ENCODE results near the gene DNASE1L3. TPM values are rescaled to one million over a fixed set of nuclear protein-coding genes. Genes with fewer than 3 reads are reported as not detected.

DNASE1L3 gene
- total RNA-seq, 1 experiment from 2014 or later, result 0.36 TPM

GRCh38 chr3:58164199-58164879 is 46.4 kb downstream of the DNASE1L3 start:
- no TSS peak for BruUV-seq (replicated peaks)
- H3K4me1 ChIP-seq (ENCODE audit: insufficient read depth, low read length), result peaks cover 50% of the 10 kb centered on the region
- peaks cover 8% of the 10 kb centered on the region for H3F3A ChIP-seq (ENCODE audit: low read length, unreplicated experiment)
- H3K27me3 ChIP-seq (ENCODE audit: low read length), result no peaks in the 10 kb centered on the region
- peak overlapping the region; percentile 39 for H3K9ac ChIP-seq (ENCODE audit: low read length)
- H3K27ac ChIP-seq (ENCODE audit: low read length), result peak overlapping the region; percentile 92
- intact Hi-C loops (cut with micrococcal nuclease), result loop anchor here (5.0 to 10.0 kb wide), 2 partner anchors 157 to 190 kb away; partner anchors contain the start of gene FLNB
- ATAC-seq (peak; percentile 58), DNase-seq (peak; percentile 60)
- TF ChIP-seq EZH2phosphoT487 (IDR thresholded peaks at IDR 0.05; ENCODE audit: borderline replicate concordance, low read length), result no peak
- TF ChIP-seq EZH2 (IDR thresholded peaks at IDR 0.05; ENCODE audit: low read length, unreplicated experiment), result no peak
- TF ChIP-seq CTCF (conservative IDR thresholded peaks at IDR 0.05; ENCODE audit: low read depth, low read length), result no peak
- peak overlapping the region; percentile 39 for H3K4me2 ChIP-seq (ENCODE audit: low read length)
- 0 out of 2 replicates have a peak, but pooled peaks cover 11% of the 10 kb centered on the region for H3K79me2 ChIP-seq (ENCODE audit: low read length)
- no peak overlapping the region for H2AFZ ChIP-seq (ENCODE audit: low read length)
- H4K20me1 ChIP-seq (ENCODE audit: low read length), result no peaks in the 10 kb centered on the region
- CTCF ChIA-PET, result no interaction called here
- POLR2A ChIA-PET (ENCODE audit: unreplicated experiment), result no interaction called here
- no peak overlapping the region for H3K4me3 ChIP-seq (ENCODE audit: low read length)
- H3K9me2 ChIP-seq (replicated peaks; ENCODE audit: low read length), result no peaks in the 10 kb centered on the region
- no peaks in the 10 kb centered on the region for H3K9me3 ChIP-seq (ENCODE audit: low read length)
- peaks cover 93% of the 10 kb centered on the region for H3K36me3 ChIP-seq (ENCODE audit: low read depth, low read length)

GRCh38 chr3:58163234-58163633 is 47.5 kb downstream of the DNASE1L3 start:
- H3K9me3 ChIP-seq (ENCODE audit: low read length), result no peaks in the 10 kb centered on the region
- 0 out of 2 replicates have a peak, but pooled peaks cover 11% of the 10 kb centered on the region for H3K79me2 ChIP-seq (ENCODE audit: low read length)
- ChIA-PET POLR2A (ENCODE audit: unreplicated experiment) (no interaction called here), CTCF (interaction anchor here (0.6 kb wide), 1 partner anchor 10 kb away, joined by 8 read pairs; no protein-coding TSS in a partner anchor)
- TF ChIP-seq EZH2phosphoT487 (IDR thresholded peaks at IDR 0.05; ENCODE audit: borderline replicate concordance, low read length), result no peak
- TF ChIP-seq EZH2 (IDR thresholded peaks at IDR 0.05; ENCODE audit: low read length, unreplicated experiment), result no peak
- TF ChIP-seq CTCF (conservative IDR thresholded peaks at IDR 0.05; ENCODE audit: low read depth, low read length), result no peak
- ATAC-seq, result no peak
- H2AFZ ChIP-seq (ENCODE audit: low read length), result no peak overlapping the region
- H3K4me2 ChIP-seq (ENCODE audit: low read length), result no peak overlapping the region
- H3K27me3 ChIP-seq (ENCODE audit: low read length), result no peaks in the 10 kb centered on the region
- H3K9ac ChIP-seq (ENCODE audit: low read length), result peak overlapping the region; percentile 27
- no peak overlapping the region for H3K4me3 ChIP-seq (ENCODE audit: low read length)
- no peaks in the 10 kb centered on the region for H3K9me2 ChIP-seq (replicated peaks; ENCODE audit: low read length)
- peaks cover 93% of the 10 kb centered on the region for H3K36me3 ChIP-seq (ENCODE audit: low read depth, low read length)
- peaks cover 5% of the 10 kb centered on the region for H3F3A ChIP-seq (ENCODE audit: low read length, unreplicated experiment)
- intact Hi-C loops (cut with micrococcal nuclease), result loop anchor here (5.0 to 10.0 kb wide), 2 partner anchors 156 to 188 kb away; partner anchors contain the start of gene FLNB
- H3K4me1 ChIP-seq (ENCODE audit: insufficient read depth, low read length), result peaks cover 50% of the 10 kb centered on the region
- no peaks in the 10 kb centered on the region for H4K20me1 ChIP-seq (ENCODE audit: low read length)
- no peak for DNase-seq
- no TSS peak for BruUV-seq (replicated peaks)
- H3K27ac ChIP-seq (ENCODE audit: low read length), result peak overlapping the region; percentile 92

Measured in PC-3 (cell line).